C4-2B (cell line): ENCODE data around the gene PTK7.

Experiments used
- ZFX ChIP-seq: fragments of 450-650 bp; IDR thresholded peaks from 2 replicates; pipeline ENCODE4 v1.6.1; 2017
- TF ChIP-seq, protein P1 (sequence below): fragments of 450-650 bp; conservative IDR thresholded peaks from 2 replicates; pipeline ENCODE4 v1.5.1; 2017; ENCODE audit warnings: mild to moderate bottlenecking

DNA sequence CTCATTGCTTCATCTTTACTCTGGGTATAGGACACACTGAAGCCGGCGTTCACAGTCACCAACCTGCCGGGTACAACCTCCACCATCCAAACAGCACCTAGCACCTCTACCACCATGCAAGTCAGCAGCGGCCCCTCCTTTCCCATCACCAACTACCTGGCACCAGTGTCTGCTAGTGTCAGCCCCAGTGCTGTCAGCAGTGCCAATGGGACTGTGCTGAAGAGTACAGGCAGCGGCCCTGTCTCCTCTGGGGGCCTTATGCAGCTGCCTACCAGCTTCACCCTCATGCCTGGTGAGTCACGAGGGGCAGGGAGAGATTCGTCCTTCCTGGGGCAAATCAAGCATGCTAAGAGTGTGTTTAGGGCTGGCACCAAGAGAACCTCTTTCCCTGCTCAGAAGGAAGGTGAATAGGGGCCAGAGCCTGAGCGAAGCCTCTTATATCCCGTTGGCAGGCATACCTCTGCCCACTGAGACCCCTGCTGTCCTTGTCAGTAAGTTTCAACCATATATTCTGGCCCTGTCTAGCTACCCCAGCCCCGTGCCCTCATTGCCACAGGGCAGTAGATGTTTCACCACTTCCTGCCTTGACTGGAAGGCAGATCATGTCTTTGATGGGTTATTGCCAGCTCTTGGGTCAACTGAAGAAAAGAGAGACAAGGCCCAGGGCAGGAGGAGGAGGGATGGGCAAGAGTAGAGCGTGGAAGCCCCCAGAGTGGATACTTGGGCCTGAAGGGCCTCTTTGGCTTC, 99.7 kb downstream of the PTK7 start:
- TF ChIP-seq, protein P1, sequence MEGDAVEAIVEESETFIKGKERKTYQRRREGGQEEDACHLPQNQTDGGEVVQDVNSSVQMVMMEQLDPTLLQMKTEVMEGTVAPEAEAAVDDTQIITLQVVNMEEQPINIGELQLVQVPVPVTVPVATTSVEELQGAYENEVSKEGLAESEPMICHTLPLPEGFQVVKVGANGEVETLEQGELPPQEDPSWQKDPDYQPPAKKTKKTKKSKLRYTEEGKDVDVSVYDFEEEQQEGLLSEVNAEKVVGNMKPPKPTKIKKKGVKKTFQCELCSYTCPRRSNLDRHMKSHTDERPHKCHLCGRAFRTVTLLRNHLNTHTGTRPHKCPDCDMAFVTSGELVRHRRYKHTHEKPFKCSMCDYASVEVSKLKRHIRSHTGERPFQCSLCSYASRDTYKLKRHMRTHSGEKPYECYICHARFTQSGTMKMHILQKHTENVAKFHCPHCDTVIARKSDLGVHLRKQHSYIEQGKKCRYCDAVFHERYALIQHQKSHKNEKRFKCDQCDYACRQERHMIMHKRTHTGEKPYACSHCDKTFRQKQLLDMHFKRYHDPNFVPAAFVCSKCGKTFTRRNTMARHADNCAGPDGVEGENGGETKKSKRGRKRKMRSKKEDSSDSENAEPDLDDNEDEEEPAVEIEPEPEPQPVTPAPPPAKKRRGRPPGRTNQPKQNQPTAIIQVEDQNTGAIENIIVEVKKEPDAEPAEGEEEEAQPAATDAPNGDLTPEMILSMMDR: no peak
- TF ChIP-seq ZFX: no peak
